K562 (cell line): ENCODE results near the gene OR10C1. TPM values are rescaled to one million over a fixed set of nuclear protein-coding genes. Genes with fewer than 3 reads are reported as not detected.

Experiments used
- ATAC-seq: fragments of 200-7000 bp; cut with Tn5 transposase; 3 replicates; pipeline ENCODE4 v1.9.1; 2020; ENCODE audit warnings: moderate library complexity
- BruUV-seq: library from RNA; stranded (reverse); fragments of 400-500 nt; replicated peaks from 2 replicates; lab custom pipeline; 2021; lab: Mats Ljungman, UMichigan
- CTCF ChIA-PET: fragments of 300-600 bp; formaldehyde crosslinking; extraction: SDS; loops from one replicate; lab custom pipeline; 2021; ENCODE audit warnings: low intra/inter-chr PET ratio; lab: Yijun Ruan, JAX
- POLR2A ChIA-PET: fragments of 300-600, 350-650 bp; sonication (Branson Sonifier 250); formaldehyde crosslinking; extraction: SDS; loops from one replicate; lab custom pipeline; 2021; ENCODE audit warnings: antibody characterized with exemption, inconsistent platforms; lab: Yijun Ruan, JAX
- DNase-seq, 4 experiments: peaks; one replicate each; pipeline versions ENCODE4 v3.0.0 to v3.0.0-alpha.2; 2011 to 2018; ENCODE audit warnings: low spot score in 3 of 4, mixed read lengths in 3 of 4; ENCODE audit errors: extremely low read depth in 1 of 4
- FAIRE-seq: peaks from 2 replicates; lab custom pipeline; 2011; peaks lifted over from hg19 to GRCh38; lab: Jason Lieb, UNC
- H2AFZ ChIP-seq: 2 replicates; pipeline ENCODE4 v1.6.0; 2011; ENCODE audit warnings: low read depth, low read length, control low read depth, inconsistent platforms
- H3K27ac ChIP-seq: fragments of 200-600 bp; 3 replicates; pipeline ENCODE4 v1.8.0; 2011; ENCODE audit warnings: low read depth, mild to moderate bottlenecking, control low read depth, inconsistent platforms, low read length, moderate library complexity, mixed read lengths; ENCODE audit errors: extremely low read depth
- H3K27me3 ChIP-seq, 2 experiments: fragments of 300-600 bp in 1 of 2; 2 replicates in 1 of 2; 3 replicates in 1 of 2; pipeline versions ENCODE4 v1.6.0 to v1.8.0; 2011; ENCODE audit warnings: inconsistent platforms in 2 of 2, low read length in 2 of 2, mild to moderate bottlenecking in 1 of 2, mixed read lengths in 1 of 2, moderate library complexity in 1 of 2; ENCODE audit not compliant: control insufficient read depth in 2 of 2, insufficient read depth in 2 of 2
- H3K36me3 ChIP-seq: fragments of 300-600 bp; 3 replicates; pipeline ENCODE4 v1.8.0; 2011; ENCODE audit warnings: mild to moderate bottlenecking, low read length, inconsistent platforms; ENCODE audit not compliant: control insufficient read depth, insufficient read depth
- H3K4me1 ChIP-seq, 2 experiments: fragments of 200-600 bp in 1 of 2; replicated peaks in 1 of 2; 2 replicates in 1 of 2; 3 replicates in 1 of 2; pipeline versions ENCODE4 v1.5.1 to v1.8.0; 2011; ENCODE audit warnings: inconsistent platforms in 2 of 2, low read length in 2 of 2, mild to moderate bottlenecking in 1 of 2, mixed read lengths in 1 of 2, moderate library complexity in 1 of 2; ENCODE audit not compliant: control insufficient read depth in 2 of 2, insufficient read depth in 2 of 2
- H3K4me2 ChIP-seq: 2 replicates; pipeline ENCODE4 v1.6.1; 2011; ENCODE audit warnings: low read length, control low read depth, inconsistent platforms, mixed read lengths; ENCODE audit not compliant: insufficient read depth
- H3K4me3 ChIP-seq: fragments of 200-600 bp; sonication (generic), shearing (Covaris generic); 2 replicates; pipeline ENCODE4 v1.5.1; 2016; ENCODE audit warnings: control low read depth, inconsistent platforms
- H3K79me2 ChIP-seq: fragments of 200-600 bp; 3 replicates; pipeline ENCODE4 v1.8.0; 2011; ENCODE audit warnings: low read length, inconsistent platforms; ENCODE audit not compliant: control insufficient read depth, insufficient read depth
- H3K9ac ChIP-seq, 2 experiments: 2 replicates each; pipeline versions ENCODE4 v1.6.0 to v1.6.1; 2011; ENCODE audit warnings: low read depth in 2 of 2, low read length in 2 of 2, control low read depth in 1 of 2, inconsistent platforms in 1 of 2, mild to moderate bottlenecking in 1 of 2, mixed read lengths in 1 of 2; ENCODE audit not compliant: insufficient read depth in 1 of 2
- H3K9me1 ChIP-seq: one replicate; pipeline ENCODE4 v1.6.0; 2011; ENCODE audit warnings: inconsistent platforms, mild to moderate bottlenecking, low read length, moderate library complexity; ENCODE audit not compliant: control insufficient read depth, insufficient read depth
- H3K9me3 ChIP-seq: replicated peaks from 2 replicates; pipeline ENCODE4 v1.5.1; 2011; ENCODE audit warnings: low read depth, low read length, inconsistent platforms; ENCODE audit not compliant: control insufficient read depth, insufficient read depth
- H4K20me1 ChIP-seq: replicated peaks from 2 replicates; pipeline ENCODE4 v1.6.1; 2011; ENCODE audit warnings: low read length, inconsistent platforms, mixed read lengths; ENCODE audit not compliant: control insufficient read depth, insufficient read depth
- CAMTA2 ChIP-seq: fragments of 250-450 bp; sonication (Bioruptor Pico); conservative IDR thresholded peaks from 2 replicates; pipeline ENCODE4 v1.5.1; 2022
- IRF1 ChIP-seq: sonication (generic); formaldehyde crosslinking; IDR thresholded peaks from 2 replicates; pipeline ENCODE4 v1.8.0; 2022; ENCODE audit warnings: missing genetic modification reagents, mild to moderate bottlenecking, borderline replicate concordance
- KHSRP ChIP-seq: fragments of 450-650 bp; IDR thresholded peaks from 2 replicates; pipeline ENCODE4 v1.6.1; 2017
- NCOR1 ChIP-seq: fragments of 450-650 bp; IDR thresholded peaks from 2 replicates; pipeline ENCODE4 v1.6.1; 2016; ENCODE audit warnings: mild to moderate bottlenecking, moderate library complexity
- PKNOX1 ChIP-seq: fragments of 450-650 bp; IDR thresholded peaks from 2 replicates; pipeline ENCODE4 v1.6.1; 2016
- WGBS: fragments of 100-300 bp; shearing (Covaris generic); methylation state at CpG from one replicate; pipeline ENCODE4 v1.1.6; 2016; ENCODE audit warnings: low coverage, mixed read lengths; ENCODE audit not compliant: insufficient coverage; ENCODE audit errors: missing lambda C conversion rate; 5-methylcytosine and 5-hydroxymethylcytosine counted together
- in situ Hi-C: fragments of 300-500 bp; cut with MboI; formaldehyde crosslinking; loops from 4 replicates; pipeline ENCODE4 v1.15.0; 2018; ENCODE audit warnings: inconsistent platforms, mixed read lengths
- intact Hi-C: fragments of 100-400 bp; cut with micrococcal nuclease; formaldehyde crosslinking; loops from 2 replicates; pipeline ENCODE4 v1.14.2; 2022
- polyA plus RNA-seq, 8 experiments: library from polyadenylated mRNA; depleted of rRNA in 4 of 8; stranded (reverse) in 5 of 8; unstranded in 3 of 8; fragments of >200 nt; fragmentation: Nextera tagmentation in 2 of 8; fragmentation: Illumina TruSeq in 1 of 8; extraction: Ambion mirVana in 2 of 8; extraction: Trizol in 1 of 8; gene quantifications; 2 replicates each; pipeline versions ENCODE4 v1.2.1 to v1.2.3, GENCODE V29; 2011 to 2014; ENCODE audit warnings: inconsistent platforms in 1 of 8, missing spikeins in 1 of 8
- total RNA-seq, 7 experiments: library from RNA; depleted of rRNA in 6 of 7; stranded (reverse); fragments of >200 nt in 6 of 7; fragmentation: Illumina TruSeq in 2 of 7; extraction: Trizol in 2 of 7; gene quantifications; 2 replicates each; pipeline versions ENCODE4 v1.2.1 to v1.2.3, GENCODE V29; 2011 to 2021; ENCODE audit warnings: low replicate concordance in 1 of 7

The OR10C1 gene
- total and polyA plus RNA-seq, 9 of the 15 experiments (the other 6 are each of a cell fraction or from before 2014, with no cell fraction given) = not detected

- Histone ChIP-seq H3K27ac (no peak overlapping the region), H3K79me2 (no peaks in the 10 kb centered on the region), H3K4me2 (no peak overlapping the region), H3K4me1 (no peaks in the 10 kb centered on the region), H3K4me3 (no peak overlapping the region), H3K36me3 (no peaks in the 10 kb centered on the region), H2AFZ (no peak overlapping the region), H3K9me3 (no peaks in the 10 kb centered on the region), H3K27me3 (peaks cover 5 to 6% of the 10 kb centered on the region in 2 experiments; a peak in 4 of 5 replicates), H4K20me1 (no peaks in the 10 kb centered on the region), H3K9me1 (no peaks in the 10 kb centered on the region), H3K9ac (no peak overlapping the region)
- ChIA-PET CTCF (no interaction called here), POLR2A (interaction anchor here (1.1 kb wide), 1 partner anchor 10 kb away, joined by 3 read pairs; no protein-coding TSS in a partner anchor)
- FAIRE-seq (peak; percentile 29), DNase-seq (no peak), ATAC-seq (no peak)
- WGBS = 8% methylated on average over 5 of the region's 5 CpGs
- in situ Hi-C loops = no loop called here
- no TSS peak for BruUV-seq
- TF ChIP-seq IRF1 (CRISPR knock-in tag) (no peak), PKNOX1 (peak; percentile 49), CAMTA2 (no peak), KHSRP (no peak), NCOR1 (no peak)
- intact Hi-C loops = no loop called here
These were observed 22.1 kb downstream of the OR10C1 start for GRCh38 chr6:29461021-29461814.
